PC-3 (cell line): ENCODE data around the gene NOVA1.

ENCODE experiments used
- CTCF ChIP-seq: fragments of 300-600 bp; sonication (generic); conservative IDR thresholded peaks from 2 replicates; pipeline ENCODE4 v1.5.1; 2017; ENCODE audit warnings: antibody characterized with exemption, low read depth, mild to moderate bottlenecking, low read length
- EZH2 ChIP-seq: fragments of 300-600 bp; sonication (generic); IDR thresholded peaks from one replicate; pipeline ENCODE4 v1.6.1; 2017; ENCODE audit warnings: antibody characterized with exemption, mild to moderate bottlenecking, low read length; ENCODE audit not compliant: unreplicated experiment
- EZH2phosphoT487 ChIP-seq: fragments of 300-600 bp; sonication (generic); IDR thresholded peaks from 2 replicates; pipeline ENCODE4 v1.6.1; 2018; ENCODE audit warnings: mild to moderate bottlenecking, antibody characterized with exemption, low read length, borderline replicate concordance

GRCh38 chr14:26499546-26499945 lies 98.3 kb downstream of the NOVA1 start:
- no peak for TF ChIP-seq CTCF
- TF ChIP-seq EZH2: no peak
- no peak for TF ChIP-seq EZH2phosphoT487
